Kidney epithelial cell (primary cell): ENCODE data around the gene ABCB6. TPM values are rescaled to one million over a fixed set of nuclear protein-coding genes. Genes with fewer than 3 reads are reported as not detected.

ENCODE experiments used
- DNase-seq: peaks from one replicate; pipeline ENCODE4 v3.0.0-alpha.2; 2010; ENCODE audit warnings: low read depth
- H3K27me3 ChIP-seq: 2 replicates; pipeline ENCODE4 v1.6.0; 2011; ENCODE audit warnings: low read length; ENCODE audit not compliant: control insufficient read depth, insufficient read depth
- H3K36me3 ChIP-seq: 2 replicates; pipeline ENCODE4 v1.5.1; 2011; ENCODE audit warnings: low read length; ENCODE audit not compliant: control insufficient read depth, insufficient read depth
- H3K4me3 ChIP-seq: 2 replicates; pipeline ENCODE4 v1.5.1; 2011; ENCODE audit warnings: low read depth, mild to moderate bottlenecking, control low read depth, low read length
- CTCF ChIP-seq: IDR thresholded peaks from 2 replicates; pipeline ENCODE4 v1.5.1; 2011; ENCODE audit warnings: mild to moderate bottlenecking, moderate library complexity, low read length, control low read depth, inconsistent platforms; ENCODE audit not compliant: insufficient read depth, poor library complexity, severe bottlenecking
- total RNA-seq: library from RNA; depleted of rRNA; stranded (reverse); fragments of >200 nt; gene quantifications from 2 replicates; pipeline ENCODE4 v1.2.3, GENCODE V29; 2015

The ABCB6 gene
- total RNA-seq, 1 donor from 2014 or later, result 5.8 TPM

DNA sequence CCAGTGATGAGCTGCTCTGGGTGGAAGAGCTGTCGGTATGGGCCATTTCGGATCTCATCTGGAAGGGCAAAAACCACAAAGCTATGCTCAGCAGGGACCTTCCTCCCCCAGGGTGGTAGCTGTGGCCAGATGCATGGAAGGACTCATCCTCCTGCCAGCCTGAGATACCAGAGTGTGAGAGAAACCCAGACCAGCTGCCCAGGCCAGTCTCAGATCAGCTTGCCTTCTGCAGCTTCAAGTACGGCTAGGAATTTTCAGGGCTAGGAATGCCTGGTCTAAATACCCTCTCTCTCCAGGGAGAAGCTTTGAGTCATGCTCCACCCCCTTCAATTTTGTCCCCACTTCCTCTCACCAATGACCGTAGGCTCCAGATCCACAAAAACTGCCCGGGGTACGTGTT, 32.9 kb upstream of the ABCB6 start:
- DNase-seq, result no peak
- H3K36me3 ChIP-seq, result no peaks in the 10 kb centered on the region
- H3K27me3 ChIP-seq, result peaks cover 9% of the 10 kb centered on the region
- no peak overlapping the region for H3K4me3 ChIP-seq
- TF ChIP-seq CTCF, result no peak

DNA sequence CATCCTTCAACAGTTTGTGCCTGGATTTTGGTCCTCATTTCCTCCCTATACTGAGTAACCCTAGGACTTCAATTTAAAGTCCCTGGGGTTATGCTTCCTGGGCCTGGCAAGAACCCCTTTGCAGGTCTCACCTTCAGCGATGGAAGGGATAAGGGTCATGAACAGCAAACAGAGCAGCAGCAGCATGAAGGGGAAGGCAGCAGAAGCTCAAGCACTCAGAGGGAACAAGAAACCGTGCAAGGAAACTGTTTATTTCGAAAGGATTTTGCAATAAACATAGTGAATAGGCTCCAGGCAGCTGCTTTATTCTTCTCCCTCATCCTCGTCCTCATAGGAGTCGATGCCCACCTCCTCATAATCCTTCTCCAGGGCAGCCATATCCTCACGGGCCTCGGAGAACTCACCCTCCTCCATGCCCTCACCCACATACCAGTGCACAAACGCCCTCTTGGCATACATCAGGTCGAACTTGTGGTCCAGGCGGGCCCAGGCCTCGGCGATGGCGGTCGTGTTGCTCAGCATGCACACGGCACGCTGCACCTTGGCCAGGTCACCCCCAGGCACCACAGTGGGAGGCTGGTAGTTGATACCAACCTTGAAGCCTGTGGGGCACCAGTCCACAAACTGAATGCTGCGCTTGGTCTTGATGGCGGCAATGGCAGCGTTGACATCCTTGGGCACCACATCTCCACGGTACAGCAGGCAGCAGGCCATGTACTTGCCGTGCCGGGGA, 31.5 kb upstream of the ABCB6 start:
- no peak for TF ChIP-seq CTCF
- peaks cover 9% of the 10 kb centered on the region for H3K27me3 ChIP-seq
- no peaks in the 10 kb centered on the region for H3K36me3 ChIP-seq
- no peak overlapping the region for H3K4me3 ChIP-seq
- no peak for DNase-seq

GRCh38 chr2:219249203-219249980, 30.6 kb upstream of the ABCB6 start:
- no peaks in the 10 kb centered on the region for H3K36me3 ChIP-seq
- TF ChIP-seq CTCF, result no peak
- DNase-seq, result peak; percentile 96
- no peak overlapping the region for H3K4me3 ChIP-seq
- peaks cover 5% of the 10 kb centered on the region for H3K27me3 ChIP-seq

DNA sequence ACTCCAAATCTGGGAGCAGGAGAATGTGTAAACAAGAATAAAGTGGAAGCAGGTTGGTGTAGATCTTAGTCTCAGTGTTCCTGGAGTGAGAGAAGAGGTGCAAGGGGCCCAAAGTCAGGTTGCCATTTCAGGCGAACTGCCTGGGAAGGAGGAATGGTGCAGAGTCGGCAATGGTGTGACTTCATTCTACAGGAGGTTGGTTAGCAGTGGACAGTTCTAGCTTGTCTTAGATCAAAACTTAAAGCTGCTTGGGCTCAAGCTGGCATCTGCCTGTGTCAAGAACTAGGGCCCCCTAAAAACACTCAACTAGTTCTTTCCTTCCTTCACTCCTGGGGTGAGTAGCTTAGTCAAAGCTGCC, 30.1 kb upstream of the ABCB6 start:
- no peaks in the 10 kb centered on the region for H3K27me3 ChIP-seq
- no peak for TF ChIP-seq CTCF
- no peak overlapping the region for H3K4me3 ChIP-seq
- no peaks in the 10 kb centered on the region for H3K36me3 ChIP-seq
- DNase-seq, result no peak

DNA sequence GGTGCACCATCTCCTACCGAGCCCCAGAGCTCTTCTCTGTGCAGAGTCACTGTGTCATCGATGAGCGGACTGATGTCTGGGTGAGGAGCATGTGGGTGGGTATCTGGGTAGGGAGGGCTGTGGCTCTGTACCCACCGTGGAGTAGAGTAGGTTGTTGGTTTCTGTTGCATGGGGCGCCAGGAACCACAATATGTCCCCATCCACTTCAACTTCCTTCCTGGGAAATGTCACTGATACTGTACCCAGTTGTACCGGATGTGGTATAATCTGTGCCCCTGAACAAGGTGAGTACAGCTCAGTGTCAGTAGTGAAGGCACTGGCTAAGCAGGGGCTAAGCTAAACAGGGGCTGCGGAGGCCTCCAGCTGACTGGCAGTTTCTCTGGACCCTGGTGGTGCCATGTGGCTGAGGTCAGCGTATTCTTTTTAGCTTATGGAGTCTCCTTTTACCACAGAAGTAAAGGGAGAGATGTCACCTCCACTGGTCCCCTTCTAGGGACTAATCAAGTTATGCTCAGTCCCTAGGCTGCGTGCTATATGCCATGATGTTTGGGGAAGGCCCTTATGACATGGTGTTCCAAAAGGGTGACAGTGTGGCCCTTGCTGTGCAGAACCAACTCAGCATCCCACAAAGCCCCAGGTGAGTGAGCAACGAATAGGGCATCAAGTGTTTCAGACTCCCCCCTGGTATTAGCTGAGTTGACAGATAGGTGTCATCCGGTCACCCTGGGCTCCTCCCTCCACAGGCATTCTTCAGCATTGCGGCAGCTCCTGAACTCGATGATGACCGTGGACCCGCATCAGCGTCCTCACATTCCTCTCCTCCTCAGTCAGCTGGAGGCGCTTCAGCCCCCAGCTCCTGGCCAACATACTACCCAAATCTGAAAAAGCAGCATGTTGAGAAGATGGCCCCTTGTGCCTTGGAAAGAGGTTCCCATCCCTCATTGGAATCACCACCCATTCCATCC, 29.2 kb upstream of the ABCB6 start:
- Histone ChIP-seq H3K27me3 (no peaks in the 10 kb centered on the region), H3K36me3 (no peaks in the 10 kb centered on the region), H3K4me3 (no peak overlapping the region)
- TF ChIP-seq CTCF, result no peak
- DNase-seq, result no peak
